ENCODE results near the gene MAP7. TPM values are rescaled to one million over a fixed set of nuclear protein-coding genes. Genes with fewer than 3 reads are reported as not detected.

The MAP7 gene
- total RNA-seq, 4 donors from 2014 or later = 4.6 to 9.7 (median 6.0) TPM

DNA sequence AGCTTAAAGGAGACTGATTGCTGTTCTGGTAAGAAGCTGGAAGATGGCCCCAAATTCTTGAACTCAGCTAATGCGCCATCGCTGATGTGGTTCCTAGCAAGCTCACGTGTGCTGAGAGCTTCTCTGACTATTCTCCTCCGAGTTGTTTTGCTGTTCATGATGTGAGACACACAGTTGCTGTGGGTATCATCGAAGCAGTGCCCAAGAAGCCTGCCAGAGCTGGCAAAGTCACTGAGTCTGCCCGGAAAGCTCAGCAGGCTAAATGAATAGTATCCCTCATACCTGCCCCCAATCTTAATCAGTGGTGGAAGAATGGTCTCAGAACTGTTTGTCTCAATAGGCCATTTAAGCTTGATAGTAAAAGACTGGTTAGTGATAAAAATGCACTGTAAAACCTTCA is 232.3 kb downstream of the MAP7 start:
- TF ChIP-seq, protein P1, sequence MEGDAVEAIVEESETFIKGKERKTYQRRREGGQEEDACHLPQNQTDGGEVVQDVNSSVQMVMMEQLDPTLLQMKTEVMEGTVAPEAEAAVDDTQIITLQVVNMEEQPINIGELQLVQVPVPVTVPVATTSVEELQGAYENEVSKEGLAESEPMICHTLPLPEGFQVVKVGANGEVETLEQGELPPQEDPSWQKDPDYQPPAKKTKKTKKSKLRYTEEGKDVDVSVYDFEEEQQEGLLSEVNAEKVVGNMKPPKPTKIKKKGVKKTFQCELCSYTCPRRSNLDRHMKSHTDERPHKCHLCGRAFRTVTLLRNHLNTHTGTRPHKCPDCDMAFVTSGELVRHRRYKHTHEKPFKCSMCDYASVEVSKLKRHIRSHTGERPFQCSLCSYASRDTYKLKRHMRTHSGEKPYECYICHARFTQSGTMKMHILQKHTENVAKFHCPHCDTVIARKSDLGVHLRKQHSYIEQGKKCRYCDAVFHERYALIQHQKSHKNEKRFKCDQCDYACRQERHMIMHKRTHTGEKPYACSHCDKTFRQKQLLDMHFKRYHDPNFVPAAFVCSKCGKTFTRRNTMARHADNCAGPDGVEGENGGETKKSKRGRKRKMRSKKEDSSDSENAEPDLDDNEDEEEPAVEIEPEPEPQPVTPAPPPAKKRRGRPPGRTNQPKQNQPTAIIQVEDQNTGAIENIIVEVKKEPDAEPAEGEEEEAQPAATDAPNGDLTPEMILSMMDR (IDR thresholded peaks at IDR 0.05; ENCODE audit: low read depth) = no peak

DNA sequence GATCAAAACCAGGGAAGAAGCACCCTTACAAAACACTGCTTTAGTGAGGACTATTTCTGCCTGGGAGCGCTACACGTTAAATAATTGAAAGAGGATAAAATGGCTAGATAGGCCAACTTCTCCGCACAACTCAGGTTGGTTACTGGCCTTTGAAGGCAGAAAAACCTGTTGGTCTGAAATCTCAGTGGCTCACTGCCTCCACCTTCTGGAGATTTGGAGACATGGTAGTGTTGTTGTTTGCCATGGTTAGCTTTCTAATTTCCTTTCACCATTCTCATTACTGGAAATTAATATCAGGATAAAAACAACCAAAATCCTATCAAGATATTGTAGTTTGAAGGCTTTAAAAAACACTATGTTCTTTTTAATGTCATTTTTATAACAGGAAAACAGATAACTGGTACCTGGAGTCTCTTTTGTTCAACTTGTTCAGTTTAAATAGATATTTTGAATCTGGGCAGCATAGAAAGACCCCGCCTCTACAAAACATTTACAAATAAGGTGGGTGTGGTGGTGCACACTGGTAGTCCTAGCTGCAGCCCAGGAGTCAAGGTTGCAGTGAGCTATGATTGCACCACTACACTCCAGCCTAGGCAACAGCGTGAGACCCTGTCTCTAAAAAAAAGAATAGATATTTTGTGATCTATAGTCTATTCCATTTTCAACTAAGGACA is 233.1 kb downstream of the MAP7 start:
- TF ChIP-seq, protein P1 (IDR thresholded peaks at IDR 0.05; ENCODE audit: low read depth) = no peak

- TF ChIP-seq, protein P1 (IDR thresholded peaks at IDR 0.05; ENCODE audit: low read depth) = no peak
These were observed 234.6 kb downstream of the MAP7 start for GRCh38 chr6:136315594-136315993.

- TF ChIP-seq, protein P1 (IDR thresholded peaks at IDR 0.05; ENCODE audit: low read depth) = no peak
These were observed 237.2 kb downstream of the MAP7 start for GRCh38 chr6:136312975-136313374.

DNA sequence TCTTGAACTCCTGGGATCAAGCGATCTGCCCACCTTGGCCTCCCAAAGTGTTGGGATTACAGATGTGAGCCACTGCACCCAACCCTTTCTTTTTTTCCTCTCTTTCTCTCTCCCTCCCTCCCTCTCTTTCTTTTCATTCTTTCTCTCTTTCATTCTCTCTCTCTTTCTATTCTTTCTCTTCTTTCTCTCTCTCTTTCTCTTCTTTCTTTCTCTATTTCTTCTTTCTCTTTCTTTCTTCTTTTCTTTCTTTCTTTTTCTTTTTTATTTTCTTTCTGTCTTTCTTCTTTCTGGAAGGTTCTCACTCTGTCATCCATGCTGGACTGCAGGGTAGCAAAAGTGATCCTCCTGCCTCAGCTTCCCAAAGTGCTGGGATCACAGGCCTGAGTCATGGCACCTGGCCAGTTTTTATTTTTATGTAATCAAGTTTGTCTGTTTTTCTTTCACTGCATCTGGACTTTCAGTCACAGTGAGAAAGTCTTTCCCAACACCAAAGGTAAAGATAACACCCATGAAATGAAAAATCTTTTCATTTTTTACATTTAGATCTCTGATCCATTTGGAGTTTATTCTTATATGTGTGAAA is 240.4 kb downstream of the MAP7 start:
- TF ChIP-seq, protein P1 (IDR thresholded peaks at IDR 0.05; ENCODE audit: low read depth) = no peak

DNA sequence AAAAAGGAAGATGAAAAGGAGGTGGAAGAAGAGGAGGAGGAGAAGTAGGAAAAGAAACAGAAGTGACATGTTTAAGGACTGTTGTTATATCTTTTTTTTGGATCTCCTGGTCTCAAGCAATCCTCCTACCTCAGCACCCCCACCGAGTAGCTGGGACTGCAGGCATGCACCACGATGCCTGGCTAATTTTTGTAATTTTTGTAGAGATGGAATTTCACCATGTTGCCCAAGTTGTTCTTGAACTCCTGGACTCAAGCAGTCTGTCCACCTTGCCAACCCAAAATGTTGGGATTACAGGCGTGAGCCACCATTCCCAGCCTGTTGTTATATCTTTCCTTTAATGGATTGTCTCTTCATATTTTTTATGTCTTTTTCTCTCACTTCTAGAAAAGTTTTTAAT is 241.1 kb downstream of the MAP7 start:
- TF ChIP-seq, protein P1 (IDR thresholded peaks at IDR 0.05; ENCODE audit: low read depth) = no peak

GRCh38 chr6:136307351-136307750 is 242.9 kb downstream of the MAP7 start:
- TF ChIP-seq, protein P1 (IDR thresholded peaks at IDR 0.05; ENCODE audit: low read depth) = no peak

All from subcutaneous adipose tissue (tissue), 4 donors.